Measurements from ENCODE around the gene RAB3C.

The RAB3C gene

DNA sequence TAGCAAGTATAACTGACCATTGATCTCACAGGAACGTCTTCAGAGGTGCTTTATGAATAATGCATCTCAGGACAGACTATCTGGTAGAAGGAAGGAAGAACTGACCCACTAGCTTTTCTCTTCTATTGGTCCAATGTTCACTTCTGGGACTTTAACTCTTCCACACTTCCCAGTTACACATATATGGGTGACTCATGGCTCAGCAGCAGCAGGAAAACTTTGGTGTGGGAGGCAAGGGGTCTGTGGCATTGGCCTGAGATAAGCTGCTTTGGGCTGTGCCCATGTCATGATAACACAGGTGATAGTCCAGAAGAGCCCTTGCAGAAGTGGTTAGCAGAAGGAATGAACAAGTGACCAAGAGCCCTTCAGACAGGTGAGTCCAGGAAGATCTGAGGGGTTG is 148.8 kb downstream of the RAB3C start:
- Histone ChIP-seq H3K9me3 (replicated peaks; ENCODE audit: insufficient read depth, low read length) (no peaks in the 10 kb centered on the region), H3K9ac (ENCODE audit: low read length) (no peak overlapping the region), H3K27me3 (replicated peaks; ENCODE audit: insufficient read depth, low read length) (no peaks in the 10 kb centered on the region), H3F3A (ENCODE audit: insufficient read depth, low read length) (no peaks in the 10 kb centered on the region), H3K4me3 (ENCODE audit: low read length) (no peak overlapping the region), H3K79me2 (ENCODE audit: low read length) (no peaks in the 10 kb centered on the region), H3K9me2 (replicated peaks; ENCODE audit: insufficient read depth, low read length) (no peaks in the 10 kb centered on the region), H3K27ac (ENCODE audit: low read length) (no peak overlapping the region), H2AFZ (ENCODE audit: low read length) (no peak overlapping the region), H3K36me3 (replicated peaks; ENCODE audit: insufficient read depth, low read length) (no peaks in the 10 kb centered on the region), H3K4me1 (ENCODE audit: low read length) (no peaks in the 10 kb centered on the region), H4K20me1 (ENCODE audit: insufficient read depth, low read length) (no peaks in the 10 kb centered on the region), H3K4me2 (ENCODE audit: low read depth, low read length) (no peak overlapping the region)
- TF ChIP-seq EZH2phosphoT487 (IDR thresholded peaks at IDR 0.05; ENCODE audit: low read length), result no peak
- TF ChIP-seq, protein P1, sequence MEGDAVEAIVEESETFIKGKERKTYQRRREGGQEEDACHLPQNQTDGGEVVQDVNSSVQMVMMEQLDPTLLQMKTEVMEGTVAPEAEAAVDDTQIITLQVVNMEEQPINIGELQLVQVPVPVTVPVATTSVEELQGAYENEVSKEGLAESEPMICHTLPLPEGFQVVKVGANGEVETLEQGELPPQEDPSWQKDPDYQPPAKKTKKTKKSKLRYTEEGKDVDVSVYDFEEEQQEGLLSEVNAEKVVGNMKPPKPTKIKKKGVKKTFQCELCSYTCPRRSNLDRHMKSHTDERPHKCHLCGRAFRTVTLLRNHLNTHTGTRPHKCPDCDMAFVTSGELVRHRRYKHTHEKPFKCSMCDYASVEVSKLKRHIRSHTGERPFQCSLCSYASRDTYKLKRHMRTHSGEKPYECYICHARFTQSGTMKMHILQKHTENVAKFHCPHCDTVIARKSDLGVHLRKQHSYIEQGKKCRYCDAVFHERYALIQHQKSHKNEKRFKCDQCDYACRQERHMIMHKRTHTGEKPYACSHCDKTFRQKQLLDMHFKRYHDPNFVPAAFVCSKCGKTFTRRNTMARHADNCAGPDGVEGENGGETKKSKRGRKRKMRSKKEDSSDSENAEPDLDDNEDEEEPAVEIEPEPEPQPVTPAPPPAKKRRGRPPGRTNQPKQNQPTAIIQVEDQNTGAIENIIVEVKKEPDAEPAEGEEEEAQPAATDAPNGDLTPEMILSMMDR (IDR thresholded peaks at IDR 0.05; ENCODE audit: low read length), result no peak
- no peak for DNase-seq

DNA sequence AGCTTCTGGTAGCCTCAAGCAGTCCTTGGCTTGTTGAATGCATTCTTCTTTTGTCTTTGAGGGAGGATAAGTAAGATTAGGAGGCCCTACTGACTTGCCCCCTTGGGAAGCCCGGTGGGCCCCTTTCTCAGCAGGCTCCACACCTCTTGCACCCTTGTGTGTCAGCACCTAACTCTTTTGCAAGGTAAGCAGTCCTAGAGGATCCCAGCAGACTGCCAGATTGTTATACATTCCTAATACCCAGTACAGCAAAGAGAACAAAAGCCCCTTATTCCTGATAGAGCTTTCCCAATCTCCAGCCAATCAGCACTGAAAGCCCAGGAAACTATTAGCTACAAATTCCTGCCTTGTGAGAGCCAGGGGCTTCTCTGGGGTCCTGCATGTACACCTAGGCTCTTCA is 152.8 kb downstream of the RAB3C start:
- H3K9me2 ChIP-seq (replicated peaks; ENCODE audit: insufficient read depth, low read length), result no peaks in the 10 kb centered on the region
- H3F3A ChIP-seq (ENCODE audit: insufficient read depth, low read length), result no peaks in the 10 kb centered on the region
- H3K27me3 ChIP-seq (replicated peaks; ENCODE audit: insufficient read depth, low read length), result no peaks in the 10 kb centered on the region
- H4K20me1 ChIP-seq (ENCODE audit: insufficient read depth, low read length), result no peaks in the 10 kb centered on the region
- no peak for DNase-seq
- no peak overlapping the region for H3K9ac ChIP-seq (ENCODE audit: low read length)
- H3K4me1 ChIP-seq (ENCODE audit: low read length), result no peaks in the 10 kb centered on the region
- no peak for TF ChIP-seq EZH2phosphoT487 (IDR thresholded peaks at IDR 0.05; ENCODE audit: low read length)
- TF ChIP-seq, protein P1 (IDR thresholded peaks at IDR 0.05; ENCODE audit: low read length), result no peak
- no peak for TF ChIP-seq EZH2 (optimal IDR thresholded peaks at IDR 0.05; ENCODE audit: low read depth, low read length)
- H3K4me3 ChIP-seq (ENCODE audit: low read length), result no peak overlapping the region
- H3K79me2 ChIP-seq (ENCODE audit: low read length), result no peaks in the 10 kb centered on the region
- H2AFZ ChIP-seq (ENCODE audit: low read length), result no peak overlapping the region
- no peaks in the 10 kb centered on the region for H3K36me3 ChIP-seq (replicated peaks; ENCODE audit: insufficient read depth, low read length)
- H3K9me3 ChIP-seq (replicated peaks; ENCODE audit: insufficient read depth, low read length), result no peaks in the 10 kb centered on the region
- H3K4me2 ChIP-seq (ENCODE audit: low read depth, low read length), result no peak overlapping the region
- H3K27ac ChIP-seq (ENCODE audit: low read length), result no peak overlapping the region

DNA sequence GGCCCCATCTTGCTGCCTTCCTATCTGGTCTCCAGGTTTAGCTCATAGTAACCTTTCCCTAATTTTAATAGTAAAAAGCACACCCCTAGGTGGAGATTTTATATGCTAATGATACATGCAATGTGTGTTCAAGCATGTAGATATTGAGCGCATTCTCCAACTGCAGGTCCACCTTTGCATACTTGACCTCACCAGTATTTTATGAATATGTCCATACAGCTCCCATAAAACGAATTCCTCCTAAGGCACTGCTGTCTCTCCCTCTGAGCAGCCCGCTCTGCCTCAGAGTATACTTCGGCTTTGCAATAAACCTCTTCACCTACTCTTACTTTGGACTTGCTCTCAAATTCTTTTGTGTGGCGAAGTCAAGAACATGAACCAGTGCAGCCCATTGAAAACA is 153.3 kb downstream of the RAB3C start:
- Histone ChIP-seq H3K9me2 (replicated peaks; ENCODE audit: insufficient read depth, low read length) (no peaks in the 10 kb centered on the region), H4K20me1 (ENCODE audit: insufficient read depth, low read length) (no peaks in the 10 kb centered on the region), H3K36me3 (replicated peaks; ENCODE audit: insufficient read depth, low read length) (no peaks in the 10 kb centered on the region), H3K4me3 (ENCODE audit: low read length) (no peak overlapping the region), H3K4me1 (ENCODE audit: low read length) (no peaks in the 10 kb centered on the region), H3K27ac (ENCODE audit: low read length) (no peak overlapping the region), H3K4me2 (ENCODE audit: low read depth, low read length) (no peak overlapping the region), H3K79me2 (ENCODE audit: low read length) (no peaks in the 10 kb centered on the region), H2AFZ (ENCODE audit: low read length) (no peak overlapping the region), H3K9ac (ENCODE audit: low read length) (no peak overlapping the region), H3F3A (ENCODE audit: insufficient read depth, low read length) (no peaks in the 10 kb centered on the region), H3K9me3 (replicated peaks; ENCODE audit: insufficient read depth, low read length) (no peaks in the 10 kb centered on the region), H3K27me3 (replicated peaks; ENCODE audit: insufficient read depth, low read length) (no peaks in the 10 kb centered on the region)
- TF ChIP-seq EZH2phosphoT487 (IDR thresholded peaks at IDR 0.05; ENCODE audit: low read length) (no peak), EZH2 (optimal IDR thresholded peaks at IDR 0.05; ENCODE audit: low read depth, low read length) (no peak)
- TF ChIP-seq, protein P1 (IDR thresholded peaks at IDR 0.05; ENCODE audit: low read length), result no peak
- DNase-seq, result no peak
